ENCODE results near the gene ENC1. TPM values are rescaled to one million over a fixed set of nuclear protein-coding genes. Genes with fewer than 3 reads are reported as not detected.

The ENC1 gene
- total and polyA plus RNA-seq, 10 of the 15 experiments (the other 5 are each of a cell fraction or from before 2014, with no cell fraction given): 8.2 to 55.5 (median 32.1) TPM

DNA sequence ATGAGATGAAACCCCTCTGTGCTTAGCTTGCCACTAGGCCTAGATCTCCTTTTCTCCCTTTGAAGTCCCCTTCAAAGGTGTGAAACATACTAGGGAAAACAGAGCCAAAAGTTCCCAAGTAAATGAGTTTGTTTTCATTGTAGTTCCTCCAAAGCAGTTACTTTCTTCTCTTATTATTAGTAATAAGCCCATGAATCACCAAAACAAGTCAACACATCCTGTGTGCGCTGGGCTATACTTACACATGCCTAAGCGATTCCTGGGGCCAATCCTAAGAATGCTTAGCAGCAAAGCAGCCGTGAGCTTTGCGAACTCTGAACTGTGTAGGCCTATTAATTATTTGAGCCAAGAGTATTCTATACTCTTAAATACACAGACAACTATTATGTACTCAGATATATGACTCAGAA lies 7.6 kb downstream of the ENC1 start (continued):
- TF ChIP-seq MYC (IDR thresholded peaks at IDR 0.05; ENCODE audit: insufficient read depth, insufficient read length, insufficient replicate concordance, low read length, severe bottlenecking) (no peak), CHD1 (IDR thresholded peaks at IDR 0.05; ENCODE audit: low read depth, low read length) (no peak), DPF2 (IDR thresholded peaks at IDR 0.05) (0 out of 2 replicates have a peak, but pooled peaks have one; percentile 30), TCF12 (IDR thresholded peaks at IDR 0.05; ENCODE audit: low read depth, low read length) (no peak), IKZF1 (conservative IDR thresholded peaks at IDR 0.05) (peak; percentile 84), JUNB (IDR thresholded peaks at IDR 0.05) (peak; percentile 67), POLR2A (IDR thresholded peaks at IDR 0.05; ENCODE audit: low read depth, low read length) (no peak), CTCF (IDR thresholded peaks at IDR 0.05 in 2 of 3, conservative IDR thresholded peaks at IDR 0.05 in 1 of 3; ENCODE audit: control insufficient read depth in 2 of 3, extremely low read depth in 1 of 3, insufficient read depth in 1 of 3, low read depth in 3 of 3, low read length in 3 of 3) (no peak), MEF2A (IDR thresholded peaks at IDR 0.05; ENCODE audit: insufficient read depth, low read depth, low read length) (0 out of 2 replicates have a peak, but pooled peaks have one; percentile 20), SKIL (IDR thresholded peaks at IDR 0.05; ENCODE audit: low read depth, poor library complexity, severe bottlenecking) (peak; percentile 52), LARP7 (IDR thresholded peaks at IDR 0.05) (no peak), MLLT1 (IDR thresholded peaks at IDR 0.05) (no peak)
- TF ChIP-seq, protein P1, sequence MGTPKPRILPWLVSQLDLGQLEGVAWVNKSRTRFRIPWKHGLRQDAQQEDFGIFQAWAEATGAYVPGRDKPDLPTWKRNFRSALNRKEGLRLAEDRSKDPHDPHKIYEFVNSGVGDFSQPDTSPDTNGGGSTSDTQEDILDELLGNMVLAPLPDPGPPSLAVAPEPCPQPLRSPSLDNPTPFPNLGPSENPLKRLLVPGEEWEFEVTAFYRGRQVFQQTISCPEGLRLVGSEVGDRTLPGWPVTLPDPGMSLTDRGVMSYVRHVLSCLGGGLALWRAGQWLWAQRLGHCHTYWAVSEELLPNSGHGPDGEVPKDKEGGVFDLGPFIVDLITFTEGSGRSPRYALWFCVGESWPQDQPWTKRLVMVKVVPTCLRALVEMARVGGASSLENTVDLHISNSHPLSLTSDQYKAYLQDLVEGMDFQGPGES (IDR thresholded peaks at IDR 0.05): no peak

All from GM12878 (cell line).